Glutamatergic neuron (in vitro differentiated cells): ENCODE data around the gene COL9A1. TPM values are rescaled to one million over a fixed set of nuclear protein-coding genes. Genes with fewer than 3 reads are reported as not detected.

Experiments used
- DNase-seq: peaks from one replicate; pipeline ENCODE4 v3.0.0; 2022
- H3K27ac Mint-ChIP-seq: one replicate; pipeline ENCODE4 v1.8.0; 2020; ENCODE audit warnings: mild to moderate bottlenecking, mixed read lengths, inconsistent platforms; ENCODE audit not compliant: unreplicated experiment
- H3K27me3 Mint-ChIP-seq: one replicate; pipeline ENCODE4 v1.8.0; 2020; ENCODE audit warnings: mild to moderate bottlenecking, moderate library complexity, mixed read lengths, inconsistent platforms; ENCODE audit not compliant: unreplicated experiment
- H3K36me3 Mint-ChIP-seq: one replicate; pipeline ENCODE4 v1.8.0; 2020; ENCODE audit warnings: mild to moderate bottlenecking, mixed read lengths, inconsistent platforms; ENCODE audit not compliant: unreplicated experiment
- H3K4me1 Mint-ChIP-seq: one replicate; pipeline ENCODE4 v1.8.0; 2020; ENCODE audit warnings: mild to moderate bottlenecking, low read depth, mixed read lengths, inconsistent platforms; ENCODE audit not compliant: unreplicated experiment
- H3K4me3 Mint-ChIP-seq: one replicate; pipeline ENCODE4 v1.8.0; 2020; ENCODE audit warnings: mild to moderate bottlenecking, mixed read lengths, inconsistent platforms; ENCODE audit not compliant: unreplicated experiment
- H3K9me3 Mint-ChIP-seq: one replicate; pipeline ENCODE4 v1.8.0; 2020; ENCODE audit warnings: mild to moderate bottlenecking, moderate library complexity, mixed read lengths, inconsistent platforms; ENCODE audit not compliant: unreplicated experiment
- total RNA-seq: library from RNA; stranded (reverse); fragmentation: NEBNext Ultra II Directional; extraction: Animal tissue kit (Norgen Biotek cat#: 25700); gene quantifications from one replicate; pipeline ENCODE4 v1.2.1, GENCODE V29; 2021; ENCODE audit not compliant: unreplicated experiment
- TF ChIP-seq, protein P1 (sequence below): fragments of 200-600 bp; sonication (generic); IDR thresholded peaks from one replicate; pipeline ENCODE4 v1.5.0; 2021; ENCODE audit not compliant: partially characterized antibody, unreplicated experiment

Gene COL9A1
- total RNA-seq, 1 donor from 2014 or later, result 1.8 TPM

DNA sequence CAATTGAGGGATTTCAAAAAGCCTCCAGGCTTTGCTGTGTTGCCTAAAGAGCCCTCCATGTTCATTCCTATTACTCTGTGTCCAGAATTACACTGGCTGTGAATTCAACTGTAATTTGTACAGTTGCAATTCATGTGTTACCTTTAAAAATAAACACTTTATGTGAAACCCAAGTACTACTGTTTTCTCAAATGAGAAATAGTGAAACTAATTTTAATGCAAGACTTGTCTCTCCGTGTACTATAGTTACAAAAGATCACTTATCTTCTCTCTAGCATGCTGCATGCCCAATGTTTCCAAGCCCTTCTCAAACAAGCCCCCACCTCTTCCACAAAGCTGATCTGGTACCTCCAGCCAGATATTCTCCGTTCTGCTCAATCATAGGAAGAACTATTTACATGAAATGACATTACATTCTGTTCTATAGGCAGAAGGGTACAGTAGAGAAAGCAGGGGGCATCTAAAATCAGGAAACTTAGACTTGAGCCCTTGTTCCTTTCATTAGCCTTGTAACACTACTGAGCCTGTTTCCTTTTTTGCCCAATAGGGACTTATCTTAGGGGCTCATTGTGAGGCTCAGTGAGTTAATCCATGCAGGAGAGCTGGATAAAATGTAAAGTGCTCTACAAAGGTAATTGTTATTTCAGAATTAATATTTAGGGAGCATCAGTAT, 12.3 kb upstream of the COL9A1 start:
- no peak overlapping the region for H3K27ac Mint-ChIP-seq
- H3K27me3 Mint-ChIP-seq, result peaks cover 4% of the 10 kb centered on the region
- no peaks in the 10 kb centered on the region for H3K36me3 Mint-ChIP-seq
- TF ChIP-seq, protein P1, sequence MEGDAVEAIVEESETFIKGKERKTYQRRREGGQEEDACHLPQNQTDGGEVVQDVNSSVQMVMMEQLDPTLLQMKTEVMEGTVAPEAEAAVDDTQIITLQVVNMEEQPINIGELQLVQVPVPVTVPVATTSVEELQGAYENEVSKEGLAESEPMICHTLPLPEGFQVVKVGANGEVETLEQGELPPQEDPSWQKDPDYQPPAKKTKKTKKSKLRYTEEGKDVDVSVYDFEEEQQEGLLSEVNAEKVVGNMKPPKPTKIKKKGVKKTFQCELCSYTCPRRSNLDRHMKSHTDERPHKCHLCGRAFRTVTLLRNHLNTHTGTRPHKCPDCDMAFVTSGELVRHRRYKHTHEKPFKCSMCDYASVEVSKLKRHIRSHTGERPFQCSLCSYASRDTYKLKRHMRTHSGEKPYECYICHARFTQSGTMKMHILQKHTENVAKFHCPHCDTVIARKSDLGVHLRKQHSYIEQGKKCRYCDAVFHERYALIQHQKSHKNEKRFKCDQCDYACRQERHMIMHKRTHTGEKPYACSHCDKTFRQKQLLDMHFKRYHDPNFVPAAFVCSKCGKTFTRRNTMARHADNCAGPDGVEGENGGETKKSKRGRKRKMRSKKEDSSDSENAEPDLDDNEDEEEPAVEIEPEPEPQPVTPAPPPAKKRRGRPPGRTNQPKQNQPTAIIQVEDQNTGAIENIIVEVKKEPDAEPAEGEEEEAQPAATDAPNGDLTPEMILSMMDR, result no peak
- no peaks in the 10 kb centered on the region for H3K4me1 Mint-ChIP-seq
- no peak for DNase-seq
- H3K9me3 Mint-ChIP-seq, result peaks cover 2% of the 10 kb centered on the region
- no peak overlapping the region for H3K4me3 Mint-ChIP-seq

- Mint-ChIP-seq H3K27me3 (peaks cover 1% of the 10 kb centered on the region), H3K36me3 (no peaks in the 10 kb centered on the region), H3K9me3 (peaks cover 2% of the 10 kb centered on the region), H3K4me3 (no peak overlapping the region), H3K27ac (no peak overlapping the region), H3K4me1 (peaks cover 4% of the 10 kb centered on the region)
- no peak for DNase-seq
- TF ChIP-seq, protein P1, result no peak
These were observed 11.4 kb upstream of the COL9A1 start for GRCh38 chr6:70314296-70314695.

DNA sequence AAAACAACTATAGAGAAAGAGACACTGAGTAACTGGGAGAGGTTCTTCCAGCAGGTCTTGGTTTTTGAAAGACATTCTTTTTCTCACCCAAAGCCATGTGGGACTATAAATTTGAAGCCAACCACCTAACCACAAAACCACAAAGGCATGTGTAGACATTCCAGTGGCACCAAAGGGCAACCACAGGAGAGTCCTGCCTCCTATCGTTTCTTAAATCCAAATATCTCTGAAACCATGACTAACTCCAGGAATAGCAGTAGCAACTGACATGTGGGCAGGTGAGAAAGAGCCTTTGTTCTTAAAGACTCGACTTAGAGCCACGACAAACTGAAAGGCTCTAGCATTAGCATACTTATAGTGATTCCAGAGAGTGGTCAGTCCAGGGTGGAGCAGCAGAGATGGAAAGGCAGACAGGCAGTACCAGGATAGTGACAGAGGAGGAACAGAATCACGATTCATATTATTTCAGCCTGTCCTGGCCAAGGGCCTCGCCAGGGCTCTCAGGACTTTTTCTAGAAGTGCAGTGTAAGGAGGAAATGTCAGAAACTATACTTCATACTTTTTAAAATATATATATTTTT, 9.4 kb upstream of the COL9A1 start:
- H3K27ac Mint-ChIP-seq, result no peak overlapping the region
- H3K4me3 Mint-ChIP-seq, result no peak overlapping the region
- TF ChIP-seq, protein P1, result no peak
- H3K27me3 Mint-ChIP-seq, result peaks cover 1% of the 10 kb centered on the region
- H3K9me3 Mint-ChIP-seq, result no peaks in the 10 kb centered on the region
- peaks cover 8% of the 10 kb centered on the region for H3K4me1 Mint-ChIP-seq
- no peaks in the 10 kb centered on the region for H3K36me3 Mint-ChIP-seq
- DNase-seq, result no peak

- no peak for DNase-seq
- no peaks in the 10 kb centered on the region for H3K36me3 Mint-ChIP-seq
- no peak overlapping the region for H3K4me3 Mint-ChIP-seq
- TF ChIP-seq, protein P1, result peak; percentile 66
- H3K27me3 Mint-ChIP-seq, result no peaks in the 10 kb centered on the region
- peaks cover 8% of the 10 kb centered on the region for H3K4me1 Mint-ChIP-seq
- no peaks in the 10 kb centered on the region for H3K9me3 Mint-ChIP-seq
- no peak overlapping the region for H3K27ac Mint-ChIP-seq
These were observed 7.3 kb upstream of the COL9A1 start for GRCh38 chr6:70310063-70310694.

DNA sequence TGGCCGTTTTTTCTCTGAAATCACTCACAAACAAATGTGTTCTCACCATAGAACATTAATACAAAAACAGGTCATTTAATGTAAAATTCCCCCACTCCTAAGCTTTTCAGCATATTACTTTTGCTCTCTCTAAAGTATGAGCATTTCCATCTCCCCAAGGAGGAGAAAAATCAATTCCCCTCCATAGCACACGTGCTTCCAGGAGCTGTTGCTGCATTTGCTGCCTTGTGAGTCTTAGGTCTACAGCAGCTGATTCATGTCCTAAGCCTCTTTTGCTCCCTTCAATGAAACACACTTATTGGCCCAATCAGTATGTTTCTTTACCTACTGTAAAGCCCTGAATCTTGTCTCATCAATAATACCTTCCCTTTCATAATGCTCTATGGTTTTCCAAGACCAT, 6.4 kb upstream of the COL9A1 start:
- H3K4me3 Mint-ChIP-seq, result no peak overlapping the region
- no peak for DNase-seq
- no peaks in the 10 kb centered on the region for H3K27me3 Mint-ChIP-seq
- H3K9me3 Mint-ChIP-seq, result no peaks in the 10 kb centered on the region
- TF ChIP-seq, protein P1, result no peak
- peak overlapping the region; percentile 5 for H3K27ac Mint-ChIP-seq
- H3K36me3 Mint-ChIP-seq, result no peaks in the 10 kb centered on the region
- H3K4me1 Mint-ChIP-seq, result peaks cover 12% of the 10 kb centered on the region
